GM12878 (cell line): ENCODE measurements around the gene KLRK1. TPM values are rescaled to one million over a fixed set of nuclear protein-coding genes. Genes with fewer than 3 reads are reported as not detected.
"Not testable (repeated sequence)": the region's sequence is repeated elsewhere in the genome, so short reads cannot be mapped to it uniquely, and the experiment has no call there.

Experiments used
- ATAC-seq: fragments of 200-7000 bp; cut with Tn5 transposase; 3 replicates; pipeline ENCODE4 v1.9.1; 2020; ENCODE audit warnings: mild to moderate bottlenecking, moderate library complexity
- BruUV-seq: library from RNA; stranded (reverse); fragments of 400-500 nt; replicated peaks from 2 replicates; lab custom pipeline; 2021; lab: Mats Ljungman, UMichigan
- CTCF ChIA-PET: fragments of 300-600 bp; sonication (Branson Sonifier 250); formaldehyde crosslinking; extraction: SDS; loops from one replicate; lab custom pipeline; 2021; ENCODE audit warnings: inconsistent platforms; lab: Yijun Ruan, JAX
- POLR2A ChIA-PET: fragments of 350-600 bp; formaldehyde crosslinking; extraction: SDS; loops from one replicate; lab custom pipeline; 2021; ENCODE audit warnings: inconsistent platforms; lab: Charles Lee
- RAD21 ChIA-PET: fragments of 300-600 bp; sonication (Branson Sonifier 250); formaldehyde crosslinking; loops from one replicate; lab custom pipeline; 2023; ENCODE audit warnings: antibody characterized with exemption; ENCODE audit not compliant: unreplicated experiment; lab: Charles Lee
- SMC1A ChIA-PET: fragments of 300-600 bp; sonication (Branson Sonifier 250); formaldehyde crosslinking; loops from one replicate; lab custom pipeline; 2023; ENCODE audit not compliant: unreplicated experiment, uncharacterized antibody; lab: Charles Lee
- DNase-seq: peaks from one replicate; pipeline ENCODE4 v3.0.0-alpha.2; 2011; ENCODE audit warnings: low read depth, low spot score
- FAIRE-seq: peaks from 3 replicates; lab custom pipeline; 2011; peaks lifted over from hg19 to GRCh38; lab: Jason Lieb, UNC
- H2AFZ ChIP-seq: 2 replicates; pipeline ENCODE4 v1.6.0; 2011; ENCODE audit warnings: low read depth, low read length, control low read depth; ENCODE audit not compliant: control insufficient read depth
- H3K27ac ChIP-seq: 2 replicates; pipeline ENCODE4 v1.5.1; 2011; ENCODE audit warnings: control low read depth; ENCODE audit not compliant: control insufficient read depth, insufficient read depth
- H3K27me3 ChIP-seq, 2 experiments: replicated peaks in 1 of 2; 2 replicates each; pipeline versions ENCODE4 v1.6.0 to v1.6.1; 2011; ENCODE audit warnings: low read length in 1 of 2; ENCODE audit not compliant: control insufficient read depth in 2 of 2, insufficient read depth in 2 of 2
- H3K36me3 ChIP-seq, 2 experiments: 2 replicates each; pipeline ENCODE4 v1.5.1; 2011; ENCODE audit warnings: low read length in 1 of 2; ENCODE audit not compliant: control insufficient read depth in 2 of 2, insufficient read depth in 2 of 2
- H3K4me1 ChIP-seq: 2 replicates; pipeline ENCODE4 v1.6.1; 2011; ENCODE audit warnings: mild to moderate bottlenecking, low read length, moderate library complexity, mixed read lengths; ENCODE audit not compliant: control insufficient read depth, insufficient read depth
- H3K4me2 ChIP-seq: 2 replicates; pipeline ENCODE4 v1.6.0; 2011; ENCODE audit warnings: control low read depth; ENCODE audit not compliant: control insufficient read depth, insufficient read depth
- H3K4me3 ChIP-seq: fragments of 200-600 bp; sonication (generic); 2 replicates; pipeline ENCODE4 v1.5.1; 2016
- H3K79me2 ChIP-seq: 2 replicates; pipeline ENCODE4 v1.6.0; 2011; ENCODE audit warnings: low read length; ENCODE audit not compliant: control insufficient read depth, insufficient read depth
- H3K9ac ChIP-seq: 2 replicates; pipeline ENCODE4 v1.8.0; 2011; ENCODE audit warnings: low read length, control low read depth, mixed read lengths; ENCODE audit not compliant: control insufficient read depth, insufficient read depth
- H3K9me3 ChIP-seq: replicated peaks from 3 replicates; pipeline ENCODE4 v1.5.1; 2011; ENCODE audit warnings: mild to moderate bottlenecking, low read length; ENCODE audit not compliant: control insufficient read depth, insufficient read depth
- H4K20me1 ChIP-seq: 2 replicates; pipeline ENCODE4 v1.6.0; 2011; ENCODE audit not compliant: control insufficient read depth, insufficient read depth
- HCFC1 ChIP-seq: fragments of 150-350 bp; IDR thresholded peaks from 2 replicates; pipeline ENCODE4 v1.6.1; 2014; ENCODE audit warnings: low read length
- ZBTB11 ChIP-seq: fragments of 450-650 bp; formaldehyde crosslinking; IDR thresholded peaks from 2 replicates; pipeline ENCODE4 v1.5.0; 2022; ENCODE audit warnings: mild to moderate bottlenecking, missing genetic modification characterization
- WGBS: methylation state at CpG from one replicate; pipeline ENCODE4 v1.1.6; 2016; ENCODE audit warnings: low lambda C conversion rate; ENCODE audit not compliant: insufficient replicate concordance, insufficient coverage; ENCODE audit errors: missing lambda C conversion rate; 5-methylcytosine and 5-hydroxymethylcytosine counted together
- in situ Hi-C: fragments of 300-500 bp; cut with MboI; formaldehyde crosslinking; loops from 9 replicates; pipeline ENCODE4 v1.14.3; 2018; ENCODE audit warnings: mixed read lengths
- intact Hi-C: fragments of 100-400 bp; cut with micrococcal nuclease; formaldehyde crosslinking; loops from one replicate; pipeline ENCODE4 v1.14.2; 2022; ENCODE audit not compliant: unreplicated experiment
- polyA plus RNA-seq, 11 experiments: library from polyadenylated mRNA; depleted of rRNA in 4 of 11; unstranded in 6 of 11; stranded (reverse) in 5 of 11; fragments of >200 nt; fragmentation: Nextera tagmentation in 4 of 11; fragmentation: Illumina TruSeq in 1 of 11; extraction: Ambion mirVana in 4 of 11; extraction: Trizol in 1 of 11; gene quantifications; 1 replicate in 1 of 11; 2 replicates in 10 of 11; pipeline versions ENCODE4 v1.2.1 to v1.2.3, GENCODE V29; 2011 to 2016; ENCODE audit warnings: inconsistent platforms in 2 of 11, missing spikeins in 2 of 11, low read depth in 1 of 11
- total RNA-seq, 4 experiments: library from RNA; depleted of rRNA in 3 of 4; stranded (reverse); fragments of >200 nt in 3 of 4; fragmentation: Illumina TruSeq in 1 of 4; extraction: Trizol in 1 of 4; gene quantifications; 2 replicates each; pipeline versions ENCODE4 v1.2.1 to v1.2.3, GENCODE V29; 2013 to 2021

Gene KLRK1
- total and polyA plus RNA-seq, 10 of the 15 experiments (the other 5 are each of a cell fraction or from before 2014, with no cell fraction given): 0.27 to 2.0 (median 0.99) TPM

GRCh38 chr12:10354071-10354470 lies 35.8 kb downstream of the KLRK1 start (continued):
- TF ChIP-seq ZBTB11 (CRISPR knock-in tag) (no peak), HCFC1 (no peak)
- TF ChIP-seq, all 136 proteins: peak for 0

GRCh38 chr12:10351457-10351856 lies 38.4 kb downstream of the KLRK1 start:
- BruUV-seq, H3K79me2 ChIP-seq, H4K20me1 ChIP-seq, H3K9ac ChIP-seq, H3K4me3 ChIP-seq, FAIRE-seq, RAD21 ChIA-PET, DNase-seq, H3K4me2 ChIP-seq, H3K36me3 ChIP-seq, H3K27ac ChIP-seq, H3K4me1 ChIP-seq, in situ Hi-C loops, H3K27me3 ChIP-seq, ATAC-seq, POLR2A ChIA-PET, H2AFZ ChIP-seq, H3K9me3 ChIP-seq, CTCF ChIA-PET: not testable (repeated sequence)
- intact Hi-C loops: loop anchor here (1.0 kb wide), 1 partner anchor 31 kb away; no protein-coding TSS in a partner anchor
- WGBS: 17% methylated on average over 3 of the region's 3 CpGs
- SMC1A ChIA-PET: interaction anchor here (1.1 kb wide), 1 partner anchor 15 kb away, joined by 3 read pairs; no protein-coding TSS in a partner anchor
